Muscle of leg (tissue), 16 donors: ENCODE results near the gene PPP6R2. TPM values are rescaled to one million over a fixed set of nuclear protein-coding genes. Genes with fewer than 3 reads are reported as not detected.

ENCODE experiments used
- DNase-seq: peaks from one replicate; pipeline ENCODE4 v3.0.0; 2013
- H3K27ac ChIP-seq: one replicate; pipeline ENCODE4 v1.5.1; 2013; ENCODE audit warnings: mild to moderate bottlenecking, low read length, control low read depth
- H3K27me3 ChIP-seq: one replicate; pipeline ENCODE4 v1.6.1; 2013; ENCODE audit warnings: low read length; ENCODE audit not compliant: control insufficient read depth, insufficient read depth
- H3K36me3 ChIP-seq: one replicate; pipeline ENCODE4 v1.6.1; 2013; ENCODE audit warnings: low read length; ENCODE audit not compliant: control insufficient read depth, insufficient read depth
- H3K4me1 ChIP-seq: one replicate; pipeline ENCODE4 v1.6.1; 2013; ENCODE audit warnings: low read length; ENCODE audit not compliant: control insufficient read depth, insufficient read depth
- H3K4me3 ChIP-seq: one replicate; pipeline ENCODE4 v1.5.1; 2013; ENCODE audit warnings: low read length, control low read depth
- H3K9me3 ChIP-seq: replicated peaks from 2 replicates; pipeline ENCODE4 v1.6.1; 2013; ENCODE audit warnings: low read depth, low read length; ENCODE audit not compliant: control insufficient read depth
- WGBS: methylation state at CpG from one replicate; pipeline ENCODE4 v1.1.5; 2013; ENCODE audit warnings: missing lambda C conversion rate; ENCODE audit not compliant: insufficient coverage; 5-methylcytosine and 5-hydroxymethylcytosine counted together
- long read RNA-seq, 11 donors: transcript quantifications; one replicate each; lab custom pipeline, GENCODE V29; 2026
- polyA plus RNA-seq, 8 donors: library from polyadenylated mRNA; unstranded; fragments of 120-200 nt; gene quantifications; one replicate each; pipeline versions ENCODE4 v1.2.1 to v1.2.3, GENCODE V29; 2013; ENCODE audit warnings: inconsistent platforms in 1 of 8, low replicate concordance in 1 of 8; ENCODE audit not compliant: insufficient read length in 8 of 8, insufficient read depth in 1 of 8
- total RNA-seq: library from RNA; stranded (reverse); fragments of 120-200 nt; gene quantifications from one replicate; pipeline ENCODE4 v1.2.4, GENCODE V29; 2013

PPP6R2 gene
- total RNA-seq (36.4 TPM), polyA plus RNA-seq (10 to 100 TPM; 29.8 to 41.5 (median 36.2) TPM)
- long read RNA-seq, donor 1 = 0 reads
- long read RNA-seq, donor 2 = 0 reads
- long read RNA-seq, donor 3, full-length matches to known transcripts = 4 of 4 reads
- long read RNA-seq, donor 3, partial matches to known transcripts = 0 of 4 reads
- long read RNA-seq, donor 3, other reads (novel, unspliced or antisense) = 0 of 4 reads
- long read RNA-seq, donor 4, partial matches to known transcripts = 0 of 2 reads
- long read RNA-seq, donor 4, other reads (novel, unspliced or antisense) = 0 of 2 reads
- long read RNA-seq, donor 5, full-length matches to known transcripts = 2 of 58 reads
- long read RNA-seq, donor 5, partial matches to known transcripts = 56 of 58 reads
- long read RNA-seq, donor 5, other reads (novel, unspliced or antisense) = 0 of 58 reads
- long read RNA-seq, donor 6, full-length matches to known transcripts = 4 of 4 reads
- long read RNA-seq, donor 6, partial matches to known transcripts = 0 of 4 reads
- long read RNA-seq, donor 6, other reads (novel, unspliced or antisense) = 0 of 4 reads
- long read RNA-seq, donor 7, full-length matches to known transcripts = 7 of 18 reads
- long read RNA-seq, donor 7, partial matches to known transcripts = 11 of 18 reads
- long read RNA-seq, donor 7, other reads (novel, unspliced or antisense) = 0 of 18 reads
- long read RNA-seq, donor 8, partial matches to known transcripts = 0 of 1 reads
- long read RNA-seq, donor 8, other reads (novel, unspliced or antisense) = 0 of 1 reads
- long read RNA-seq, donor 9, partial matches to known transcripts = 16 of 21 reads
- long read RNA-seq, donor 9, other reads (novel, unspliced or antisense) = 5 of 21 reads
- long read RNA-seq, donor 10, full-length matches to known transcripts = 5 of 16 reads
- long read RNA-seq, donor 10, partial matches to known transcripts = 11 of 16 reads
- long read RNA-seq, donor 10, other reads (novel, unspliced or antisense) = 0 of 16 reads
- long read RNA-seq, donor 11, full-length matches to known transcripts = 3 of 8 reads
- long read RNA-seq, donor 11, partial matches to known transcripts = 5 of 8 reads
- long read RNA-seq, donor 11, other reads (novel, unspliced or antisense) = 0 of 8 reads

- H3K36me3 ChIP-seq = peaks cover 7% of the 10 kb centered on the region
- 1% methylated on average over 82 of the region's 87 CpGs for WGBS
These were observed at the start of gene PPP6R2 for GRCh38 chr22:50342651-50343540. PPP6R2 (plus strand) TSS chr22:50343327; CDS start chr22:50393909, 50,582 bp downstream.

GRCh38 chr22:50293441-50294318 lies 49.4 kb upstream of the PPP6R2 start:
- H3K4me3 ChIP-seq = no peak overlapping the region
- DNase-seq = peak; percentile 67

More at GRCh38 chr22:50342651-50343540, at the start of gene PPP6R2:
- Histone ChIP-seq H3K27me3 (no peaks in the 10 kb centered on the region), H3K27ac (peak within 1 kb of the TSS; percentile 25), H3K4me3 (peak within 1 kb of the TSS; percentile 64), H3K9me3 (no peaks in the 10 kb centered on the region), H3K4me1 (peaks cover 13% of the 10 kb centered on the region)
- DNase-seq = peak; percentile 88

GRCh38 chr22:50294319-50294656 lies 48.8 kb upstream of the PPP6R2 start:
- H3K4me1 ChIP-seq = peaks cover 39% of the 10 kb centered on the region
- H3K27me3 ChIP-seq = no peaks in the 10 kb centered on the region
- H3K36me3 ChIP-seq = peaks cover 32% of the 10 kb centered on the region
- no peak overlapping the region for H3K4me3 ChIP-seq
- no peak for DNase-seq
- H3K27ac ChIP-seq = peak overlapping the region; percentile 85
- H3K9me3 ChIP-seq = no peaks in the 10 kb centered on the region
- WGBS = 25% methylated on average over 5 of the region's 5 CpGs

More at GRCh38 chr22:50293441-50294318, 49.4 kb upstream of the PPP6R2 start:
- WGBS = 12% methylated on average over 41 of the region's 42 CpGs
- Histone ChIP-seq H3K9me3 (no peaks in the 10 kb centered on the region), H3K27me3 (no peaks in the 10 kb centered on the region), H3K36me3 (peaks cover 38% of the 10 kb centered on the region), H3K27ac (peak overlapping the region; percentile 85), H3K4me1 (peaks cover 33% of the 10 kb centered on the region)

- Histone ChIP-seq H3K9me3 (no peaks in the 10 kb centered on the region), H3K4me1 (peaks cover 60% of the 10 kb centered on the region), H3K27ac (no peak overlapping the region), H3K36me3 (peaks cover 9% of the 10 kb centered on the region), H3K27me3 (no peaks in the 10 kb centered on the region), H3K4me3 (no peak overlapping the region)
- 65% methylated on average over 23 of the region's 29 CpGs for WGBS
- no peak for DNase-seq
These were observed 46.3 kb upstream of the PPP6R2 start for GRCh38 chr22:50296658-50297490.

- H3K4me1 ChIP-seq = peaks cover 62% of the 10 kb centered on the region
- 82% methylated on average over 18 of the region's 20 CpGs for WGBS
- no peak overlapping the region for H3K27ac ChIP-seq
These were observed 45.4 kb upstream of the PPP6R2 start for GRCh38 chr22:50297510-50298265.

GRCh38 chr22:50298266-50298637 lies 44.9 kb upstream of the PPP6R2 start:
- no peaks in the 10 kb centered on the region for H3K9me3 ChIP-seq
- no peaks in the 10 kb centered on the region for H3K27me3 ChIP-seq
- 93% methylated on average over 3 of the region's 4 CpGs for WGBS
- peaks cover 62% of the 10 kb centered on the region for H3K4me1 ChIP-seq
- no peak for DNase-seq
- no peak overlapping the region for H3K4me3 ChIP-seq
- H3K36me3 ChIP-seq = peaks cover 9% of the 10 kb centered on the region
- no peak overlapping the region for H3K27ac ChIP-seq

More at GRCh38 chr22:50297510-50298265, 45.4 kb upstream of the PPP6R2 start:
- H3K27me3 ChIP-seq = no peaks in the 10 kb centered on the region
- H3K4me3 ChIP-seq = no peak overlapping the region
- H3K36me3 ChIP-seq = peaks cover 6% of the 10 kb centered on the region
- no peaks in the 10 kb centered on the region for H3K9me3 ChIP-seq
- no peak for DNase-seq

- DNase-seq = no peak
- H3K27me3 ChIP-seq = no peaks in the 10 kb centered on the region
- H3K4me3 ChIP-seq = no peak overlapping the region
- peaks cover 62% of the 10 kb centered on the region for H3K4me1 ChIP-seq
- WGBS = 37% methylated on average over 33 of the region's 59 CpGs
- peaks cover 17% of the 10 kb centered on the region for H3K36me3 ChIP-seq
- no peak overlapping the region for H3K27ac ChIP-seq
- no peaks in the 10 kb centered on the region for H3K9me3 ChIP-seq
These were observed 44.0 kb upstream of the PPP6R2 start for GRCh38 chr22:50298937-50299784.
